IgD-negative memory B cell (primary cell): Measurements from ENCODE around the gene PADI6. TPM values are rescaled to one million over a fixed set of nuclear protein-coding genes. Genes with fewer than 3 reads are reported as not detected.
A peak's percentile ranks its signal among the peaks of the same experiment; 100 is the strongest.

Source experiments
- H3K27ac Mint-ChIP-seq, 3 donors: one replicate each; pipeline ENCODE4 v1.8.0; 2020 to 2022; ENCODE audit warnings: mild to moderate bottlenecking in 3 of 3, mixed read lengths in 3 of 3, moderate library complexity in 1 of 3
- H3K27me3 Mint-ChIP-seq: one replicate; pipeline ENCODE4 v1.8.0; 2021; ENCODE audit warnings: mixed read lengths
- H3K36me3 Mint-ChIP-seq: one replicate; pipeline ENCODE4 v1.8.0; 2020; ENCODE audit warnings: mild to moderate bottlenecking, mixed read lengths
- H3K4me1 Mint-ChIP-seq, 3 donors: one replicate each; pipeline ENCODE4 v1.8.0; 2020 to 2022; ENCODE audit warnings: mixed read lengths in 3 of 3, mild to moderate bottlenecking in 1 of 3
- H3K4me3 Mint-ChIP-seq, 4 donors: one replicate each; pipeline ENCODE4 v1.8.0; 2020 to 2022; ENCODE audit warnings: mild to moderate bottlenecking in 4 of 4, mixed read lengths in 4 of 4, moderate library complexity in 3 of 4
- H3K9me3 Mint-ChIP-seq, 3 donors: one replicate each; pipeline ENCODE4 v1.8.0; 2020 to 2021; ENCODE audit warnings: mixed read lengths in 3 of 3, mild to moderate bottlenecking in 1 of 3
- polyA plus RNA-seq: library from polyadenylated mRNA; unstranded; fragments of 300-500 nt; fragmentation: Illumina TruSeq; gene quantifications from one replicate; pipeline ENCODE4 v1.2.3, GENCODE V29; 2021

The PADI6 gene
- polyA plus RNA-seq, 1 donor from 2014 or later: not detected

GRCh38 chr1:17348593-17349234 lies 23.3 kb upstream of the PADI6 start:
- H3K9me3 Mint-ChIP-seq: peaks cover 2 to 5% (median 5%) of the 10 kb centered on the region in 3 donors
- H3K36me3 Mint-ChIP-seq: peaks cover 2% of the 10 kb centered on the region
- peaks cover 9% of the 10 kb centered on the region for H3K27me3 Mint-ChIP-seq
- H3K27ac Mint-ChIP-seq: no peak overlapping the region
- H3K4me3 Mint-ChIP-seq: peak overlapping the region in 1 of 4 donors; percentile 3
- H3K4me1 Mint-ChIP-seq: peaks cover 0 to 3% (median 0%) of the 10 kb centered on the region in 3 donors

GRCh38 chr1:17350083-17350482 lies 21.9 kb upstream of the PADI6 start:
- peak overlapping the region in 1 of 4 donors; percentile 60 for H3K4me3 Mint-ChIP-seq
- H3K4me1 Mint-ChIP-seq: peaks cover 0 to 3% (median 0%) of the 10 kb centered on the region in 3 donors
- peaks cover 0 to 5% (median 2%) of the 10 kb centered on the region in 3 donors for H3K9me3 Mint-ChIP-seq
- no peak overlapping the region for H3K27ac Mint-ChIP-seq
- H3K27me3 Mint-ChIP-seq: peaks cover 9% of the 10 kb centered on the region
- H3K36me3 Mint-ChIP-seq: peaks cover 4% of the 10 kb centered on the region

GRCh38 chr1:17350928-17351446 lies 21.0 kb upstream of the PADI6 start:
- Mint-ChIP-seq H3K27ac (no peak overlapping the region), H3K27me3 (peaks cover 9% of the 10 kb centered on the region)

GRCh38 chr1:17351598-17352324 lies 20.2 kb upstream of the PADI6 start:
- H3K4me1 Mint-ChIP-seq: peaks cover 0 to 3% (median 0%) of the 10 kb centered on the region in 3 donors
- H3K4me3 Mint-ChIP-seq: no peak overlapping the region
- peak overlapping the region in 1 of 3 donors; percentile 76 for H3K27ac Mint-ChIP-seq
- peaks cover 2% of the 10 kb centered on the region for H3K36me3 Mint-ChIP-seq
- H3K9me3 Mint-ChIP-seq: peaks cover 0 to 4% (median 0%) of the 10 kb centered on the region in 3 donors
- peaks cover 9% of the 10 kb centered on the region for H3K27me3 Mint-ChIP-seq

More at GRCh38 chr1:17350928-17351446, 21.0 kb upstream of the PADI6 start:
- Mint-ChIP-seq H3K4me1 (peaks cover 0 to 3% (median 0%) of the 10 kb centered on the region in 3 donors), H3K4me3 (no peak overlapping the region), H3K9me3 (peaks cover 0 to 2% (median 0%) of the 10 kb centered on the region in 3 donors), H3K36me3 (peaks cover 2% of the 10 kb centered on the region)

- Mint-ChIP-seq H3K27ac (no peak overlapping the region), H3K4me3 (no peak overlapping the region), H3K36me3 (peaks cover 2% of the 10 kb centered on the region), H3K27me3 (peaks cover 9% of the 10 kb centered on the region), H3K9me3 (peaks cover 0 to 4% (median 0%) of the 10 kb centered on the region in 3 donors), H3K4me1 (peaks cover 0 to 3% (median 0%) of the 10 kb centered on the region in 3 donors)
Measured at GRCh38 chr1:17352419-17352909, 19.5 kb upstream of the PADI6 start.

- Mint-ChIP-seq H3K9me3 (peaks cover 0 to 4% (median 0%) of the 10 kb centered on the region in 3 donors), H3K4me3 (peak overlapping the region in 1 of 4 donors; percentile 43), H3K27ac (no peak overlapping the region), H3K4me1 (no peaks in the 10 kb centered on the region), H3K36me3 (peaks cover 2% of the 10 kb centered on the region), H3K27me3 (peaks cover 4% of the 10 kb centered on the region)
Measured at GRCh38 chr1:17355898-17356297, 16.1 kb upstream of the PADI6 start.

GRCh38 chr1:17356387-17357026 lies 15.5 kb upstream of the PADI6 start:
- Mint-ChIP-seq H3K4me3 (peak overlapping the region in 1 of 4 donors; percentile 43), H3K27me3 (peaks cover 4% of the 10 kb centered on the region), H3K36me3 (peaks cover 2% of the 10 kb centered on the region), H3K4me1 (no peaks in the 10 kb centered on the region), H3K27ac (no peak overlapping the region), H3K9me3 (peaks cover 0 to 3% (median 0%) of the 10 kb centered on the region in 3 donors)

GRCh38 chr1:17358557-17358956 lies 13.4 kb upstream of the PADI6 start:
- Mint-ChIP-seq H3K27me3 (peaks cover 3% of the 10 kb centered on the region), H3K4me3 (no peak overlapping the region), H3K9me3 (peaks cover 0 to 2% (median 0%) of the 10 kb centered on the region in 3 donors), H3K36me3 (peaks cover 2% of the 10 kb centered on the region), H3K4me1 (no peaks in the 10 kb centered on the region), H3K27ac (no peak overlapping the region)

GRCh38 chr1:17359031-17359430 lies 13.0 kb upstream of the PADI6 start:
- Mint-ChIP-seq H3K4me3 (no peak overlapping the region), H3K9me3 (peaks cover 0 to 2% (median 0%) of the 10 kb centered on the region in 3 donors), H3K36me3 (peaks cover 2% of the 10 kb centered on the region), H3K27ac (no peak overlapping the region), H3K27me3 (peaks cover 3% of the 10 kb centered on the region), H3K4me1 (no peaks in the 10 kb centered on the region)

GRCh38 chr1:17359808-17360207 lies 12.2 kb upstream of the PADI6 start:
- H3K36me3 Mint-ChIP-seq: peaks cover 1% of the 10 kb centered on the region

GRCh38 chr1:17360272-17360956 lies 11.6 kb upstream of the PADI6 start:
- Mint-ChIP-seq H3K27me3 (peaks cover 7% of the 10 kb centered on the region), H3K4me3 (no peak overlapping the region), H3K4me1 (no peaks in the 10 kb centered on the region), H3K36me3 (no peaks in the 10 kb centered on the region), H3K9me3 (peaks cover 0 to 4% (median 2%) of the 10 kb centered on the region in 3 donors), H3K27ac (no peak overlapping the region)

More at GRCh38 chr1:17359808-17360207, 12.2 kb upstream of the PADI6 start:
- H3K27ac Mint-ChIP-seq: no peak overlapping the region
- H3K27me3 Mint-ChIP-seq: peaks cover 7% of the 10 kb centered on the region
- no peaks in the 10 kb centered on the region for H3K4me1 Mint-ChIP-seq
- H3K4me3 Mint-ChIP-seq: no peak overlapping the region
- H3K9me3 Mint-ChIP-seq: peaks cover 0 to 4% (median 2%) of the 10 kb centered on the region in 3 donors

- Mint-ChIP-seq H3K9me3 (peaks cover 0 to 4% (median 0%) of the 10 kb centered on the region in 3 donors), H3K27me3 (peaks cover 7% of the 10 kb centered on the region), H3K27ac (no peak overlapping the region), H3K4me3 (no peak overlapping the region), H3K36me3 (no peaks in the 10 kb centered on the region), H3K4me1 (no peaks in the 10 kb centered on the region)
Measured at GRCh38 chr1:17361687-17362086, 10.3 kb upstream of the PADI6 start.

- no peak overlapping the region for H3K27ac Mint-ChIP-seq
- H3K27me3 Mint-ChIP-seq: peaks cover 7% of the 10 kb centered on the region
- peaks cover 0 to 4% (median 0%) of the 10 kb centered on the region in 3 donors for H3K9me3 Mint-ChIP-seq
- H3K36me3 Mint-ChIP-seq: no peaks in the 10 kb centered on the region
- peaks cover 0 to 2% (median 0%) of the 10 kb centered on the region in 3 donors for H3K4me1 Mint-ChIP-seq
- H3K4me3 Mint-ChIP-seq: no peak overlapping the region
Measured at GRCh38 chr1:17363351-17363750, 8.6 kb upstream of the PADI6 start.

GRCh38 chr1:17363771-17364170 lies 8.2 kb upstream of the PADI6 start:
- Mint-ChIP-seq H3K9me3 (peaks cover 0 to 4% (median 0%) of the 10 kb centered on the region in 3 donors), H3K36me3 (no peaks in the 10 kb centered on the region), H3K4me1 (peaks cover 0 to 2% (median 0%) of the 10 kb centered on the region in 3 donors), H3K27me3 (peaks cover 9% of the 10 kb centered on the region), H3K27ac (no peak overlapping the region), H3K4me3 (no peak overlapping the region)
